PFSK-1 (cell line): ENCODE data around the gene NKTR.

ENCODE experiments used
- FOXP2 ChIP-seq: optimal IDR thresholded peaks from 2 replicates; pipeline ENCODE3; 2011; ENCODE audit warnings: borderline replicate concordance, control low read depth, inconsistent platforms; ENCODE audit not compliant: insufficient read depth; ENCODE audit errors: extremely low read length, extremely low read depth
- POLR2AphosphoS5 ChIP-seq: IDR thresholded peaks from 2 replicates; pipeline ENCODE4 v1.6.1; 2012; ENCODE audit warnings: low read depth, mild to moderate bottlenecking, control low read depth, low read length, moderate library complexity
- REST ChIP-seq, 2 experiments: IDR thresholded peaks; 2 replicates each; pipeline versions ENCODE4 v1.6.1 to v1.8.0; 2011 to 2012; ENCODE audit warnings: low read depth in 2 of 2, low read length in 2 of 2, control low read depth in 1 of 2, inconsistent platforms in 1 of 2, mild to moderate bottlenecking in 1 of 2, moderate library complexity in 1 of 2; ENCODE audit not compliant: insufficient read depth in 1 of 2
- SIN3A ChIP-seq: IDR thresholded peaks from 2 replicates; pipeline ENCODE4 v1.6.1; 2012; ENCODE audit warnings: mild to moderate bottlenecking, low read length, moderate library complexity, borderline replicate concordance; ENCODE audit not compliant: insufficient read depth
- TAF1 ChIP-seq: IDR thresholded peaks from 2 replicates; pipeline ENCODE4 v1.6.1; 2012; ENCODE audit warnings: low read length, control low read depth, borderline replicate concordance; ENCODE audit not compliant: insufficient read depth

NKTR gene

GRCh38 chr3:42672515-42672914, 72.0 kb downstream of the NKTR start:
- TF ChIP-seq SIN3A (no peak), TAF1 (no peak), REST (IDR thresholded peaks at IDR 0.05; ENCODE audit: insufficient read depth in 1 of 2, low read depth in 2 of 2, low read length in 2 of 2) (no peak), FOXP2 (no peak), POLR2AphosphoS5 (no peak)

GRCh38 chr3:42673082-42673481, 72.6 kb downstream of the NKTR start:
- TF ChIP-seq FOXP2 (no peak), SIN3A (no peak), POLR2AphosphoS5 (no peak), TAF1 (no peak), REST (IDR thresholded peaks at IDR 0.05; ENCODE audit: insufficient read depth in 1 of 2, low read depth in 2 of 2, low read length in 2 of 2) (no peak)

- TF ChIP-seq TAF1, result no peak
- no peak for TF ChIP-seq POLR2AphosphoS5
- TF ChIP-seq SIN3A, result no peak
- TF ChIP-seq REST (IDR thresholded peaks at IDR 0.05; ENCODE audit: insufficient read depth in 1 of 2, low read depth in 2 of 2, low read length in 2 of 2), result no peak
- no peak for TF ChIP-seq FOXP2
Measured at GRCh38 chr3:42674146-42674545, 73.7 kb downstream of the NKTR start.

GRCh38 chr3:42675909-42676308, 75.4 kb downstream of the NKTR start:
- TF ChIP-seq POLR2AphosphoS5 (no peak), TAF1 (no peak), REST (IDR thresholded peaks at IDR 0.05; ENCODE audit: insufficient read depth in 1 of 2, low read depth in 2 of 2, low read length in 2 of 2) (no peak), SIN3A (no peak), FOXP2 (no peak)

GRCh38 chr3:42678447-42678846, 78.0 kb downstream of the NKTR start:
- no peak for TF ChIP-seq TAF1
- no peak for TF ChIP-seq SIN3A
- no peak for TF ChIP-seq POLR2AphosphoS5
- no peak for TF ChIP-seq REST (IDR thresholded peaks at IDR 0.05; ENCODE audit: insufficient read depth in 1 of 2, low read depth in 2 of 2, low read length in 2 of 2)
- no peak for TF ChIP-seq FOXP2
